Raji (cell line): ENCODE data around the gene DDX25.

Experiments
- POLR2A ChIP-seq: IDR thresholded peaks from 2 replicates; pipeline ENCODE4 v1.6.1; 2011; ENCODE audit warnings: low read depth, low read length, control low read depth; ENCODE audit not compliant: insufficient read depth

The DDX25 gene

GRCh38 chr11:125943661-125944349 is 39.5 kb downstream of the DDX25 start:
- TF ChIP-seq POLR2A: no peak

- no peak for TF ChIP-seq POLR2A
These were observed 40.2 kb downstream of the DDX25 start for GRCh38 chr11:125944350-125945010.

- TF ChIP-seq POLR2A: no peak
These were observed 40.9 kb downstream of the DDX25 start for GRCh38 chr11:125945011-125945796.

GRCh38 chr11:125945797-125946520 is 41.7 kb downstream of the DDX25 start, which contains the start of gene VSIG10L2:
Gene VSIG10L2, plus strand, starts transcription at chr11:125946044. Its CDS starts 12 bp downstream, at chr11:125946056.
- TF ChIP-seq POLR2A: no peak

GRCh38 chr11:125946712-125947418 is 42.6 kb downstream of the DDX25 start:
- no peak for TF ChIP-seq POLR2A

- no peak for TF ChIP-seq POLR2A
These were observed 43.3 kb downstream of the DDX25 start for GRCh38 chr11:125947419-125948277.

GRCh38 chr11:125948278-125949051 is 44.2 kb downstream of the DDX25 start:
- TF ChIP-seq POLR2A: no peak

GRCh38 chr11:125949271-125950177 is 45.2 kb downstream of the DDX25 start:
- no peak for TF ChIP-seq POLR2A

GRCh38 chr11:125950178-125950490 is 45.8 kb downstream of the DDX25 start:
- TF ChIP-seq POLR2A: no peak

- no peak for TF ChIP-seq POLR2A
These were observed 46.7 kb downstream of the DDX25 start for GRCh38 chr11:125950696-125951651.

GRCh38 chr11:125951731-125952130 is 47.4 kb downstream of the DDX25 start:
- TF ChIP-seq POLR2A: no peak
